GM18868 (cell line): ENCODE measurements around the gene RBM5.

Experiments
- ATAC-seq: cut with Tn5 transposase; IDR thresholded peaks from one replicate; pipeline ENCODE4 v1.9.1; 2021; ENCODE audit warnings: mild to moderate bottlenecking, moderate library complexity; ENCODE audit not compliant: unreplicated experiment

RBM5 gene

GRCh38 chr3:50138266-50139200 lies 49.8 kb downstream of the RBM5 start:
- no peak for ATAC-seq

- ATAC-seq, result no peak
Measured at GRCh38 chr3:50139308-50139707, 50.6 kb downstream of the RBM5 start.

- no peak for ATAC-seq
Measured at GRCh38 chr3:50139718-50140423, 51.2 kb downstream of the RBM5 start.

- no peak for ATAC-seq
Measured at GRCh38 chr3:50140990-50141389, 52.3 kb downstream of the RBM5 start.

GRCh38 chr3:50146316-50146901 lies 57.7 kb downstream of the RBM5 start:
- ATAC-seq, result no peak

GRCh38 chr3:50147016-50147415 lies 58.3 kb downstream of the RBM5 start:
- ATAC-seq, result no peak

GRCh38 chr3:50147447-50147846 lies 58.7 kb downstream of the RBM5 start:
- no peak for ATAC-seq

GRCh38 chr3:50147861-50148260 lies 59.1 kb downstream of the RBM5 start:
- no peak for ATAC-seq

GRCh38 chr3:50150404-50150750 lies 61.7 kb downstream of the RBM5 start:
- no peak for ATAC-seq

- ATAC-seq, result no peak
Measured at GRCh38 chr3:50150863-50151686, 62.4 kb downstream of the RBM5 start.

- ATAC-seq, result no peak
Measured at GRCh38 chr3:50151728-50152127, 63.0 kb downstream of the RBM5 start.

GRCh38 chr3:50153782-50154475 lies 65.2 kb downstream of the RBM5 start:
- ATAC-seq, result no peak

GRCh38 chr3:50154476-50154839 lies 65.7 kb downstream of the RBM5 start:
- peak; percentile 20 for ATAC-seq

- ATAC-seq, result peak; percentile 70
Measured at GRCh38 chr3:50154840-50155490, 66.2 kb downstream of the RBM5 start, which contains the start of gene SEMA3F. Gene SEMA3F (plus strand): TSS chr3:50155324. CDS start chr3:50159623, 4,299 bp downstream.

- no peak for ATAC-seq
Measured at GRCh38 chr3:50155491-50155878, 66.8 kb downstream of the RBM5 start.

GRCh38 chr3:50155891-50156290 lies 67.2 kb downstream of the RBM5 start:
- ATAC-seq, result no peak

GRCh38 chr3:50156549-50157493 lies 68.1 kb downstream of the RBM5 start:
- ATAC-seq, result no peak

GRCh38 chr3:50157827-50158529 lies 69.3 kb downstream of the RBM5 start:
- no peak for ATAC-seq
